GM19035 (cell line): ENCODE data around the gene ODF2.
"Not testable (repeated sequence)": the region's sequence is repeated elsewhere in the genome, so short reads cannot be mapped to it uniquely, and the experiment has no call there.

Source experiments
- ATAC-seq: cut with Tn5 transposase; IDR thresholded peaks from one replicate; pipeline ENCODE4 v1.9.1; 2021; ENCODE audit not compliant: unreplicated experiment

The ODF2 gene

DNA sequence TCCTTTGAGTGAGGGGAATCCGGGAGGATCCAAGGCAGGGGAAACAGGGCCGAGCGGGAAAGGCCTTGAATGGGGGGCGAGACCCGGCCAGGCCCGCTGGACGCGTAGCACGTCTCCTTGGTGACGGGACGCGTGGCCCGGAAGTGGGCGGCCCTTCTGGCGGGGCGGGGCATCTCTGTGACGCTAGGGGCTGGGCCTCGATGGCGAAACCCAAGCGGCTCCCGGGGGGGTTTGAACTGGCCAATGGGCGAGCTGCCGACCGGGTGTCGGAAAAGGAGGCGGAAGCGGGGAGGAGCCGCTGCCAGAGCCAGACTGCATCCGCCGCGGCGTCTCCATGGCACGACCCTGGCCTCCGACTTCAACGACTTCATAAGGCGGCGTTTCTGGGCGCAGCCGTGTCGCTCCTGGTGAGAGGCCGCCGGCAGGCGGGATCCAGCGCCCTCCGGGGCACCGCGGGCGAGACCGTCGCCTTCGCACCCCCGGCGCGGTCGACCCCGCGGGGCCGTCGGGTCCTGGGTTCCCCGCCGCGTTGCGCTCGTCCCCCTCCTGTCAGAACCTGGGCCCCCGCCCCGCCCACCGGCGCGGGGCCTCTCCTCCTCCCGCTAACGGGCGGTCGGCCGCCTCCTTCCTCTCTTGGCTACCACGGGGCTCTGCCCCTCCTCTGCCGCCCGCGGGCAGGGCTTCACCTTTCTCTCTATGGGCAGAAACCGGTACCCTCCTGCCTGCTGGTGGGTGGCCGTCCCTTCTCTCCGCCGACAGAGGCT lies at the start of gene ODF2:
TSS of gene ODF2 (plus strand) at position 158 of the 764 bp plus-strand sequence. CDS start at position 244, 86 bp downstream.
- peak; percentile 91 for ATAC-seq

DNA sequence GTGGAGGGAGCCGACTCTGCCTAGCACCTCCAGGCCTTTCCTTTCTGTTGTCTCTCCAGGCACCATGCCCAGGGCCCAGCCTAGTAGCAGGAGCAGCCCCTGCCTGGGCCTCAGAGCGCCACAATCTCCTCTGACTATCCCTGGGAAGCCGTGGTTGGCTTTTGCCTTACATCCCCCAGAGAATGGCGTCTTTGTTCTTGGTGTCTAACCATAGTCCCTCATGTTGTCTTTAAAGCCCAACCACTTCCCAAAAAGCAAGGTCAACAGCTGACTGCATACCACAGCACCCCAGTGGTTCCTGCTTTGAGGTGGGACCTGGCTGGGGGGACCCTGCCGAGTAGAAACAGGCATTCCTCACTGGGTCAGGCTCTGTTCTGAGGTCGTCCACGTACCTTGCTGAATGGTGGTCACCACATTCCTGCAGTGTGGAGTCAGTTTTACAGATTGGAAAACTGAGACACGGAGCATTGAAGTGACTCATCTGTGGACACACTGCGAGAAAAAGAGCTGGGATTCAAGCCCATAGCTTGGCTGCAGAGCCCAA lies 48.9 kb upstream of the ODF2 start:
- no peak for ATAC-seq

DNA sequence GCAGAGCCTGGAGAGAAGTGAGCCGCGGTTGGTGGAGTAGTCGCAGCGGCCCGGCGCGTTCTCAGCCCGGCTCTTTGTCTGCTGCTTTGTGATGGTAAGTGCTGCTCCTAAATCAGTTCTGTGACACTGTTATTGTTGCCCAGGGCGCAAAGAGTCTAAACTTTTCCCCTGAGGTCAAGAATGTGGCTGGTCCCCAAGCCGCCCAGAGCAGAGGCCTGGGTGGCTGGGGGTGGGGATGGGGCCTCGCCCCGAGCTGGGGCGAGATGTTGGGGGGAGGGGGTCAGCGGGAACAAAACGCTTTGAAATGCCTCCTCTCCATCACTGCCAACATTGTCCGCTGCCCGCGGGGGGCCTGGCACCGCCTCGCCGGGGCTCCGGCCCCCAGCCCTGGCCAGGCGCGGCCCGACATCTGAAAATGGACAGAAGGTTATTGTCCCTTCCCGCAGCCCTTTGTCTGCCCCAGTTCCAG lies 46.8 kb upstream of the ODF2 start:
- no peak for ATAC-seq

DNA sequence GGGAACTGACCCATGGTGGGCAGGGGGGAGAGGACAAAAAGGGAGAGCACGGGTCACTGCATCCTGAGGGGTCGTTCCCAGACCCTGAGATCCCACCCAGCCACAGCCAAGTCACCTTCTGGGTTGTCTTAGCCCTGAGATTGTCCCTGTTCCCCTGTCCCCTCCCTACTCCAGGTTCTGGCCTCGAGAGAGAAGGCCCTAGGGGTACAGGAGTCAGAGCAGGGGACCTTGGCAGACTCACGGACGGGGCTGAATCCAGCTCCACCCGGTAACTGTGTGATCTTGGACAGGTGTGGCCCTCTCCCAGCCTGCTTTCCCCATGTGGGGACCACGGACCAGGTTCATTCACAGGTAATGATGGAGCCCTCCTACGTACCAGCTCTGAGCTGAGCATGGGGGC lies 46.4 kb upstream of the ODF2 start:
- ATAC-seq, result no peak

DNA sequence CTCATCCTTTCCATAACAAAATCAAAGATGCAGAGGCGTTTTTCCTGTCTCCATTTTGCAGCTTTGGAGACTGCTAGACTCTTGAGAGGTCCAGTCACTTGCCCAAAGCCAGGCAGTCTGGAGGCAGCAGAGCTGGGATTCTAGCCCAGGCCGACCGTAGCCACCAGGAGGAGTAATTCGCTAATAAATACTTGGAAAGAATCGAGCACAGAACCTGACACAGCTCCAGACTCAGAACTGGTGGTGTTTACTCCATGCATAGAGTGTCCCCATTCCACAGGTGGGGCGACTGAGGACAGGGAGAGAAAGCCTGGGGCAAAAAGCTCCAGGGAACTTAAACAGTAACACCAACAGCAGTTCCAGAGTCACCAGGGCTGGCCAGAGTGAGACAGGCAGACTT lies 45.8 kb upstream of the ODF2 start:
- ATAC-seq, result no peak

DNA sequence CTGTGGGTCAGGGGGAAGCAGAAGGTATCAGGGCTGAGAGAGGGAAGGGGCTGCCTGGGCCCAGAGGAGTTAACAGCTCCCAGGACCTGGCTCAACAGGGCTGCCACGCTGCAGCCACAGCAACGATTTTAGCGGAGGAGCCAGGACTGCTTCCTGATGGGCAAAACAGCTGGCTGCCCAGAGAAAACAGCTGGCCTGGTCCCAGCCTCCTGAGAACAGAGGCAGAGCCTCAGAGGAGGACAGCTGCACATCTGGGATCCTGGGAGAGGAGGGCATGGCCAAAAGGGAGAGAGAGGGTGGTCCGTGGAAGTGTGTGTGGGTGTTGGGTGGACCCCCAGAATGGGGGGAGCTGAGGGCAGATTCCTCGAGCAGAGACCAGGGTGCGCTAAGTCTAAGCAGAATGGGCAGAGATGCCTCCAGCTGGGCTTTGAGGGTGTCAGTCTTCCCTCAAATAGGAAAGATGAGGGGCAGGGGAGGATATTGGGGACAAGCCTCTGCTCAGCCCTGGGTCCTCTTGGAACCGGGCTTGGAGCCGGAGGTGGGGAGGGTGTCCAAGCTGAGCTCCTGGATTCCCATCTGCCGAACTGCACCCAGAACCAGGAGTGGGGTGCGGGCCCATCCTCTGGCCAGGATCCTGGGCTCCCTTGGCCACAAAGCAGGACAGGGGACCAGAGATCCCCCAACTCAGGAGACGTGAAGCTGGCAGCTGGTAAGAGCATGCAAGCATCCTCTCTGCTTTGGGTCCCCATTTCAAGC lies 44.3 kb upstream of the ODF2 start:
- ATAC-seq, result no peak

DNA sequence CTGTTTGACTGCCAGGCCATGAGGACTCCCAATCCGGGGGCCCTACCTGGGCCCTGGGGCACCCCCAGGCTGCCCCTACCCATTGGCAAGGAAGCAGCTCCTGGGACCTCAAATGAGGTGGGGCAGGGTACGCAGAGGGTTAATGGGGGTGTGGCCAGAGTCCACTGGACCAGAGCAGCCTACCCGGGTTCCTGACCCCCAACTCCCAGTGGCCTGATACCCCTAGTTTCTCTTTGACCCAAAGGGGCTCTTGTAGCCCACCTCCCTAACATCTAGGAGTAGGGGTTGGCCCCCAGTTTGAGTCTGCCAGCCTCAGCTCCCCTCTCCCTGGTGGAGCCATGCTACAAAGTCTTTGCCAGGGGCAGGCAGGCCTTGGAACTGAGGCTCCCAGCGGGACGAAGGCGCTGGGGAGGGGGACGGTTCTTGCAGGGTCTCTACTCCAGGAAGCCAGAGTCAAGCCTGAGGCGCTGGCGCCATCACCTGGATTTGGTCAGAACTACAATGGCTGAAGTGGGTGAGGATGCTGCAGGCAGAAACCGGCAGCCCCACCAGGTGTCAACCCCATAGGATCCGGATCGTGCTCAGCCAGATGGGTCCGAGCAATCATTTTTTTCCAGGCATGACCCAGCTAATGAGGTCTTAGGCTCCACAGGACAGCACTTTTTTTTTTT lies 43.6 kb upstream of the ODF2 start:
- ATAC-seq, result no peak

DNA sequence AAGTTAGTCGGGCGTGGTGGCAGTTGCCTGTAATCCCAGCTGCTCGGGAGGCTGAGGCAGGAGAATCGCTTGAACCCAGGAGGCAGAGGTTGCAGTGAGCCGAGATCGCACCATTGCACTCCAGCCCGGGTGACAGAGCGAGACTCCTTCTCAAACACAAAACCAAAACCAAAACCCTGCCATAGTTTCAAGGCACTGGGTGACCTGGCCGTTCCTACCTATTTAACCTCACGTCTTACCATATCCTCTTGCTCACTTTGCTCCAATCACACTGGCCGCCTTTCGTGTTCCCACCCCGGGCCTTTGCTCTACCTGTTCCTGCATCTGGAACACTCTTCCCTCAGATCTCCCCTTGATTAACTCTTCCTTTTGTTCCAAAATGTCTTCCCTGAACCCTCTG lies 42.1 kb upstream of the ODF2 start:
- ATAC-seq, result not testable (repeated sequence)

DNA sequence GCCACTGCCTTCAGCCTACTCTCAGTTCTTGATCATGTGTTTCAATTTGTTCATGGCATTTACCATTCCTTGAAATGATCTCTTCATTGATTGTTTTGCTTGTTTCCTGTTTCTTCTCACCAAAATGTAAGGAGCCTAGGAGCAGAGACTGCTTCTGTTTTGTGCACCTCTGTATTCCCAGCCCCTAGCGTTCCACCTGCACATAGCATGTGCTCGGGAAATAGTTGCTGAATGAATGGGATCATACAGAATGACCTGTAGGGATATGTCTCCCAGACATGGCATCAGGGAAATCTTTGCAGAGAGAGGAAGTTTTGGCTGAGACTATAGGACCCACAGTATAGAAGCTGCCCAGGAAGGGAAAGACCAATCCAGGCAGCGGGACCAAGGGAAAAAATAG lies 41.3 kb upstream of the ODF2 start:
- no peak for ATAC-seq

DNA sequence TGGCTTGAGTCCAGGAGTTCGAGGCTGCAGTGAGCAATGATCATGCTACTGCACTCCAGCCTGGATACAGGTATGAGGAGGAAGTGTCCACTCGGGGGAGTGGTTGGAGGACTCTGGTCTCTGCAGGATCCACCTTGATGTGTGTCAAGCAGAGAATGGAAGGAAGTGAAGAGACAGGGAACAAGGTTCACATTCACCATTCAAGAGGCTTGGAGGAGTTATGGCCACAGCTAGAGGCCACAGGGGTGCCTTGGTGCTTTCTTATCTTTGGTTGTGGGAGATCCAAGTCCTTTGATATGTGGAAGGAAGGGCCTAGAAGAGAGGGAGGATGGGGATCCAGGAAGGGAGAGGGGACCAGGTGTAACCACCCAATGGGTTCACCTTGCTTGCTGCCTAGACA lies 40.5 kb upstream of the ODF2 start:
- no peak for ATAC-seq

DNA sequence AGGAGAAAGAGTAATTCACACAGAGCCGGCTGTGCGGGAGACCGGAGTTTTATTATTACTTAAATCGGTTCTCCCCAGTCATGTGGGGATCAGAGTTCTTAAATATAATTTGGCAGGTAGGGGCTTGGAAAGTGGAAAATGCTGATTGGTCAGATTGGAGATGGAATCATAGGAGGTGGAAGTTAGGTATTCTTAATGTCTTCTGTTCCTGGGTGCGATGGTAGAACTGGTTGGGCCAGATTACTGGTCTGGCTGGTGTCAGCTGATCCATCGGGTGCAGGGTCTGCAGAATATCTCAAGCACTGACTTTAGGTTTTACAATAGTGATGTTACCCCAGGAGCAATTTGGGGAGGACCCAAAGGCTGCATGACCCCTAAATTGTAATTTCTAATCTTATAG lies 39.8 kb upstream of the ODF2 start:
- no peak for ATAC-seq

DNA sequence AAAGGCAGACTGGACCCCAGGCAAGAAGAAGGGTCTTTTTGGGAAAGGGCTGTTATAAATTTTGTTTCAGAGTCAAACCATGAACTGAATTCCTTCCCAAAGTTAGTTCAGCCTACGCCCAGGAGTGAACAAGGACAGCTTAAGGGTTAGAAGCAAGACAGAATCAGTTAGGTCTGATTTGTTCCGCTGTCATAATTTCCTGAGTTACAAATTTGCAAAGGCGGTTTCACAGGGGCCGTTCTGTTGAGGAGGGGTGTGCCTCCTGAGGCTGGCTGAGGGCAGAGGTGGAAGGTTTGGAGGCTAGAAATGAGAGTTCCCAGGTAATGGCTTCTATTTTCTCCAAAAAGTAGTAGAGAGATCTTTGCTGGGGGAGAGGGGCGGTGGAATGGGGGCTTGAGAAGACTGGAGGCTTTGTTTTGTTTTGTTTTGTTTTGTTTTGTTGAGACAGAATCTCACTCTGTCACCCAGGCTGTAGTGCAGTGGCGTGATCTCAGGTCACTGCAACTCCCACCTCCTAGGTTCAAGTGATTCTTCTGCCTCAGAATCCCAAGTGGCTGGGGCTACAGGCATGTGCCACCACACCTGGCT lies 39.3 kb upstream of the ODF2 start:
- ATAC-seq, result no peak

DNA sequence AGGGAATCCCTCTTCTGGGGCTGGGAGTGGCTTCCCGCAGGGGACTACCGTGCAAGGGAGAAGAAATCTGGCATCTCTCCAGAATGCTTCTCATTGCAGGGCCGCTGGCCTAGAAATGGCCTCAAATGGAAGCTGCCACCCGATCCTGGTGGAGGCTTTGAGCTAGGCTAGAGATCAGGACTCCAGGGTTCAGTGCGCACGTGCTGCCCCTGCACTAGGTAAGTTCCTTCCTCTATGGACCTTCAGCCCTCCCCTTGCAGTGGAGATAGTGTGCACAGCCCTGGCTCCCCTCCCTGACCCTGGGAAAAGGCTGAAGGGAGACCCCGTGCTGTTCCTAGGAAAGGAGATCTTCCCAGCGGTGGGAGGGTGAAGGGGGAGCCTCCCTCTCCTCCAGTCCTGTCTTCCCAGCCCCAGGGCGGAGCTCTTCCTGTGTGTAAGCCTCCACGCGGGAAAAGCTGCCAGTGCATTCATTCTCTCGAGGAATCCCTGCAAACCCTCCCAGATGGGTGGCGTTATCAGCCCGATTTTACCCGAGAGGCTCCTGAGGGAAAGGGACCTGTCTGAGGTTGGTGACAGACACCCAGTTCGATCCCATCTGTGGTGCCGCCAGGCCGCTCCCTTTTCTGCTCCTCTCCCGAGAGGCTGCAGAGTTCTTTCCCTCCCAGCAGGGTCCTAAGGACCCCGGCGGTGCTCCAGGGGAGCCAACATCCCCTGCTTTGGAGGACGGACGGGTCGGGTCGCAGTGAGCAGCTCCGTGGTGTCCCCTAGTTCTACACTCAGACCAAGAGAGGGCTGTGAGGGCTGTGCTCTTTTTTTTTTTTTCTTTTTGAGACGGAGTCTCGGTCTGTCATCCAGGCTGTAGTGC lies 36.5 kb upstream of the ODF2 start:
- ATAC-seq, result no peak

DNA sequence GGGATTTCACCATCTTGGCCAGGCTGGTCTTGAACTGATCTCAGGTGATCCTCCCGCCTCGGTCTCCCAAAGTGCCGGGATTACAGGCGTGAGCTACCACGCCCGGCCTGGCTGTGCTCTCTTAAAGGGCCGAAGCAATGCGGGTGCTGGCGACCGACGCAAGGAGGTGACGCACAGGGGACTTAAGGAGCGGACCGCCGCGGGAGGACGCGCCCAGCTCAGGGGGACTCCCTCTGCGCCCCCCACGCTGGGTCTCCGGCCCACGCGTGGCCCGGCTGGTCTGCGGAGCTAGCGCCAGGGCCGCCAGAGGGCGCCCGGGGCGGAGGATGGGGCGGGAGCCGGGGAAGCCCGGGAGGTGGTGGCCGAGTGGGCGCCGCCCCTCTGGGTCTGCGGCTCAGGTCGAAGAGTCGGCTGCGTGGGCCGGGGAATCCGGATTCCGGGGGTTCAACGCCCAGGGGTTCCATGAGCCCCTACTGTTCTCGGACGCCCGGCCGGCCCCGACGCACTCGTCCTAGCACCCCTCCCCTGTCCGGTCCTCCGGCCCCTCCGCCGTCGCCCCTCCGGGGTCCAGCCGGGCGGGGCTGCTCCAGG lies 35.7 kb upstream of the ODF2 start:
- peak; percentile 70 for ATAC-seq

DNA sequence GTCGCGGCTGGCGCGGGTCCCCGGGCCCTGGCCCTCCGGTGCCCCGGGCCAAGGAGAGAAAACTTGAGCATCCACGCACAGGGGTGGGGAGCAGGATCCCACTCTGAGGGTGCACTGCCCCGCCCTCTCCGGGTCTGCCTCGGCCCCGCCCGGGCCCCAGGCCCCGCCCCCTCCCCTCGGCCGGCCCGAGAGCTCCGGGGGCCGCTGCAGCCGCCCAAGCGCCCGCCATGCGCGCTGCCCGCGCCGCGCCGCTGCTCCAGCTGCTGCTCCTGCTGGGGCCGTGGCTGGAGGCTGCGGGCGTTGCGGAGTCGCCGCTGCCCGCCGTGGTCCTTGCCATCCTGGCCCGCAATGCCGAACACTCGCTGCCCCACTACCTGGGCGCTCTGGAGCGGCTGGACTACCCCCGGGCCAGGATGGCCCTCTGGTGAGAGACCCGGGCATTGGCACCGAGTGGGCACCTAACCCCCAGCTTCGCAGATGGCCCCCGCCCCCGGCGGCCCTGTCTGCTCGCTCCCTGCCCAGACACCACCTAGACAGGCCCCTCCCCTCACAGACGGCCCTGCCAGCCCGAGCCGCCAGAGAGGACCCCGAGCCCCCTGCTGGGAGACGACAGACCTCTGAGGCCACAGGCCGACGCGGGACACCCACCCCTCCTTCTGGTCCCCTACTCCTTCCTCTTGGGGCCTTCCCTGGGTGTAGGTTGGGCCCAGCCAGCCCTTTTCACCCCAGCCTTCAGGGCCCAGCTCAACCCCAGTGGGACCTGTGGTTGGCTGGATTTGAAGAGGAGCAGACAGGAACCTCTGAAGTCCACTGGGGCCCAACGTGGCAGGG lies 34.9 kb upstream of the ODF2 start, which contains the start of gene CERCAM:
TSS of gene CERCAM (plus strand) at position 207 of the 831 bp plus-strand sequence. CDS start at position 228, 21 bp downstream.
- ATAC-seq, result peak; percentile 72

DNA sequence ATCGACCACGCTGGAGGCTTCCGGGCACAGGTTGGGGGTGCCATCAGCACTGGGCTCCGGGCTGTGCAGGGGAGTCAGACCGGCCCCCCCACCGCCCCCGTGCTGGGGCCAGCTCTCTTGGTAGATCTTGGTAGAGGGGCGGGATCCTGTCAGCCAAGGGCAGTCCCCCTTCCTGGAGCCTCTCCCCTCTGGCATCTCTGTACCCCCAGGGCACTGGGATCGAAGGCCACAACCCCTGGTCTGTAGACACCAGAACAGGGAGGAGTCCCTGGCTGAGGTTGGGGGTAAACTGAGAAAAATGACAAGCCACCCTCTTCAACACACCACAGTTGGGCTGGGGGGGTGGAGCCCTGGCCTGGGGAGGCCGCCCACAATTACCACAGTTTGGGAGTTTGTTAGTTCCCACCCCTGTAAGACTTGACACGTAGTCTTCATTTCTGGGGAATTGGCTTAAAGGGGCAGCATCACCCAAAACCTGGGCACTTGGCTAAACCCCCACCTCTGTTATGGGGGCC lies 34.3 kb upstream of the ODF2 start:
- ATAC-seq, result no peak

DNA sequence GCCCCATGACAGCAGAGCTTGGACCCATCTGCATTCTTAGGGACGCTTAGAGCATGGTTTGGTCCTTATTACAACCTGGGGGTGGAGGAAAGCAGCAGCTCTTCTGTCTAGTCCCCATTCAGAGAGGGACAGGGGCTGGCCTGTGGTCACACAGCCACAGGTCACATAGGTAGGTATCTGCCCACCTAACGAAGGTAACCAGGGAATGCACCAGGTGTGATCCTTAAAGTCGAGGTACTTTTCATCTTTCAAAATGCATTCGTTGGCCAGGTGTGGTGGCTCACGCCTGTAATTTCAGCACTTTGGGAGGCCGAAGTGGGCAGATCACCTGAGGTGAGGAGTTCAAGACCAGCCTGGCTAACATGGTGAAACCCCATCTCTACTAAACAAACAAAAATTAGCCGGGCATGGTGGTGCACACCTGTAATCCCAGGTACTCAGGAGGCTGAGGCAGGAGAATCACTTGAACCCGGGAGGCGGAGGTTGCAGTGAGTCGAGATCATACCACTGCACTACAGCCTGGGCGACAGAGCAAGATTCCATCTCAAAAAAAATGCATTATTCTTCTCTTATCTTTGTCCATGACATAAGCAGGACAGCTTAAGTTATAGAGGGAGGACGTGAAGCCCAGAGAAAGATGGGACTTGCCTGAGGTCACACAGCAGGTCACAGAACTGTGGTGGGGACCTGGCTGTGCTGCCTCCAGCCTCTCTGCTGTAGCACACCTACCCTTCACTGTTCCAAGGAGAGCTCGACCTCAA lies 33.6 kb upstream of the ODF2 start:
- ATAC-seq, result not testable (repeated sequence)

DNA sequence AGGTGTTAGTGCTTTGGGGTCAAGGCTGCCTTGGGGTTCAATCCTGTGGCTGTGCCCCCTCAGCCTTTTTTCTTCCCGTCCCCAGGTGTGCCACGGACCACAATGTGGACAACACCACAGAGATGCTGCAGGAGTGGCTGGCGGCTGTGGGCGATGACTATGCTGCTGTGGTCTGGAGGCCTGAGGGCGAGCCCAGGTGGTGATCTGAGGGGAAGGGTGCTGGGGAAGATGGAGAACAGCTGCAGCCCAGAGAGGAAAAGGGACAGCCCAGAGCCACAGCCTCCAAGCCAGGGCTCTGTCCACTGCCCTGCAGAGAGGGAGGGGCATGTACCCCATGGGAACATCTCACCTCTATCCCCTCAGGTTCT lies 33.0 kb upstream of the ODF2 start:
- ATAC-seq, result no peak
